GM12874 (cell line): Measurements from ENCODE around the gene CNTF.

ENCODE experiments used
- CTCF ChIP-seq: IDR thresholded peaks from 2 replicates; pipeline ENCODE4 v1.5.1; 2011; ENCODE audit warnings: low read depth, mild to moderate bottlenecking, control low read depth, low read length, moderate library complexity; ENCODE audit not compliant: insufficient read depth

CNTF gene

DNA sequence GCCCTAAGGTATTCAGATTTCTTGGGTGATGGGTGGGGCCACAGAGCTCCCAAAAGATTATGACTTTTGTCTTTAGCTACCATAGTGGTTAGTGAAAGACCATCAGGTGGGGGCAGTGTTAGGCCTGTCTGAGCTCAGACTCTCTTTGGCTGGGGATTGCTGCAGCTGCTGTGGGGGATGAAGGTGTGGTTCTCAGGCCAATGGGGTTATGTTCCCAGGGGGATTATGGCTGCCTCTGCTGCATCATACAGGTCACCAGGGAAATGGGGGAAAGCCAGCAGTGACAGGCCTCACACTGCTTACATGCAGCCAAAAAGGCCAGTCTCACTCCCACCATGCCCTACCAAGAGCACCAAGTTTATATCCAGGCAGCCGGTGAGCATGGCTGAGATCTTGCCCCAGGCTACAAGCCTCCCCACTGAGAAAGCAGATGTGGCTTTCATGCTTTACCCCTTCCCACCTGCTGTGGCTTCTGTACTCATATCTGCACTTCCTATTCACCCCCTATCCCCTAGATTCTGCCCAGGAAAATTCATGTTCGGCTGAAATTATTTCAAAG, 24.8 kb downstream of the CNTF start:
- no peak for TF ChIP-seq CTCF

DNA sequence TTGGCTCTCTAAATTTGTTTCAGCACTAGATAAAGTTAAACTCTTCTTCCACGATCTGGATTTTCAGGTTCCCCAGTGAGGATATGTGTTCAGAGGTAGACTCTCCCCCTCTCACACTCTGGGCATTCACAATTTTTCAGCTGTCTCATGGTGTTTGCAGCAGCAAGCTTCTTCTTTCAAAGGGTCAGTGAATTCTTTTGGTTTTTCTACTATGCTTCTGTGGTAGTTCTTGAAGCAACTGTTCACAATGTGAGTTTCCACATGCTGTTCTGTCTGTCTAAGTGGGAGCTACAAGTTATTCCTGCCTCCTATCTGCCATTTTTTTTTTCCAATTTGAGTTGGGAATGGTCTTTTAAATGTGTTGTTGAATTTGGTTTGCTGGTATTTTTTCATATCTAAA, 25.4 kb downstream of the CNTF start:
- no peak for TF ChIP-seq CTCF

GRCh38 chr11:58649623-58650022, 27.2 kb downstream of the CNTF start:
- no peak for TF ChIP-seq CTCF

- no peak for TF ChIP-seq CTCF
Observed at GRCh38 chr11:58650496-58650895, 28.0 kb downstream of the CNTF start.

- TF ChIP-seq CTCF = no peak
Observed at GRCh38 chr11:58652726-58653280, 30.3 kb downstream of the CNTF start.

DNA sequence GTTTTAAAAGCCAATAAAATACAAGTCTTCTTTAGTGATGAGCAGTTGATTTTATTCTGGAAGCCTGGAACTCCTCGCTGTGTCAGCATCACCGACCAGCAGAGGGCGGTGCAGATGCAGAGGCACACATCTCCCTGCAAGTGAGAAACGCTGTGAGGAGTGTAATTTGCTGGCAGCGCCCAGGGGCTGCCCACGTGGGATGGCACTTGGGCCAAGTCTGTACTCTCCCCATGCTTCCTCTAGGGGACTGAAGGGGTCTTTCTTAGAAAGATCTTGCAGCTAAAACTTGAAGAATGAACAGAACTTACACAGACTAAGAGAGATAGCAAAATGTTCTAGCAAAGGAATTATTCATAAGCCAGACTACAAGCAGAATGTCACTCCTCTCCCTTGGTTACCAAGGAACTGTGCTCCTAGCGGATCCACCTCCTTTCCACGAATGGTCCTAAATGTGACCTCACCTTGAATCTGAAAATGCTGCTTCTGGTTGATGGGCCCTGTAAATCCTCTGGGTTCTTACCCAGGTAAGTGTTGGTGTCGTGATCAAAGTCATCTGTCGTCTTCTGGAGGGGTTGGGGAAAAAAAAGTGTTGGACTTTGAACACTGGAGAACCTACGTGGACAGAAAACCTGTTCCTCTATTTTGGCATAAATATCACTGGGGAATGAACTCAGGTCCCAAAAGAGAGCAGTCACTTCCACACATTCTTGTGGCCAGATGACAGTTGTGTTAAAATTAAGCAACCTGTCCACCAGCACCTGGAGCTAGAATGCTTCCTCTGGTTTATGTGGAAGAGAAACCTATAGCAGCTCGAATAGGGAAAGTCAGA, 31.8 kb downstream of the CNTF start:
- peak; percentile 92 for TF ChIP-seq CTCF

DNA sequence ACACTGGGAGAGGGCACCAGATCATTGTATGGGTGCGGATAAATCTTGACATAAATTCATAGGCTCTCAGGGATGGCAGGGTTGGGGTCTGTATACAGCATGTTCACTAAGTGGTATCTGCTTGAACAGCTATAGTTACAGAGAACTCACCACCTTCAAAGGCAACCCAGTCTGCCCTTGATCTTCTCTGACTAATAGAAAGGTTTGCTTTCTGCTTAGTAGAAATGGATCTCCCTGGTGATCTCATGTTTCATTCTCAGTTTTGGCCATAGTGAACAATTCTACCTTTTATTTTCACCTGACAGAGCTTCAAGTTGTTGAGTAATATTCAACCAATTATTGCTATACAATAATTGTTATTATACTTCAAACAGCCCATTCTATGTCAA, 32.4 kb downstream of the CNTF start:
- no peak for TF ChIP-seq CTCF
